ENCODE results near the gene SERPINF2. TPM values are rescaled to one million over a fixed set of nuclear protein-coding genes. Genes with fewer than 3 reads are reported as not detected.

Gene SERPINF2
- polyA plus RNA-seq, 1 experiment: 0.02 TPM

DNA sequence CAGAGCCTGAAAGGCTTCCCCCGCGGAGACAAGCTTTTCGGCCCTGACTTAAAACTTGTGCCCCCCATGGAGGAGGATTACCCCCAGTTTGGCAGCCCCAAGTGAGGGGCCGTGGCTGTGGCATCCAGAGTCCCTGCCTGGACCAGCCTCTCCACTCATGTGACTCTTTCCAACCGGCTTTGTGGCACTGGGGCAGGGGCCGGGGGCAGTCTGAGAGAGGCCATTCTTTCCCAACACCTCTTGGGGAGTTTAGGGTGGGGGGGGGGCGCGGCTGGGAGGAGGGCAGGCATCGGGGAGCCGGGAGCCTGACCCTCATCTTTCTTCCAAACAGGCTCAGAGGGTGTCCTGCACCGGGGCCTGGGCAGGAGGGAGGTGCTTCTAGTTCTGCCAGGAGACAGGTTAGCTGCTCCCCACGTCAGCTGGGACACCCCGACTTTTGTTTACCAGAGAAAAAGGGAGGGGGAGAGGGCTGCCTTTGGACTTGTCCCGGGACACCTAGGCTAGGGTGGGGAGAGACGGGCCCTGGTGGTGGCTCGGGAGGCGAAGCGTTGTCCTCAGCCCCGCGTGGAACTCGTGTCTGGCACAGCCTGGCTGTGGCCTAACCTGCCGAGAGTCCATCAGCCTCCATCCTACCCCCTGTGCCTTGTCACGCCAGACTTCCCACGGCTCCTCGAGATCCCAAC, 11.9 kb downstream of the SERPINF2 start:
- CTCF ChIA-PET: interaction anchor here (1.3 to 1.4 kb wide), 2 partner anchors 29 to 85 kb away, joined by 3 to 5 read pairs; no protein-coding TSS in a partner anchor

DNA sequence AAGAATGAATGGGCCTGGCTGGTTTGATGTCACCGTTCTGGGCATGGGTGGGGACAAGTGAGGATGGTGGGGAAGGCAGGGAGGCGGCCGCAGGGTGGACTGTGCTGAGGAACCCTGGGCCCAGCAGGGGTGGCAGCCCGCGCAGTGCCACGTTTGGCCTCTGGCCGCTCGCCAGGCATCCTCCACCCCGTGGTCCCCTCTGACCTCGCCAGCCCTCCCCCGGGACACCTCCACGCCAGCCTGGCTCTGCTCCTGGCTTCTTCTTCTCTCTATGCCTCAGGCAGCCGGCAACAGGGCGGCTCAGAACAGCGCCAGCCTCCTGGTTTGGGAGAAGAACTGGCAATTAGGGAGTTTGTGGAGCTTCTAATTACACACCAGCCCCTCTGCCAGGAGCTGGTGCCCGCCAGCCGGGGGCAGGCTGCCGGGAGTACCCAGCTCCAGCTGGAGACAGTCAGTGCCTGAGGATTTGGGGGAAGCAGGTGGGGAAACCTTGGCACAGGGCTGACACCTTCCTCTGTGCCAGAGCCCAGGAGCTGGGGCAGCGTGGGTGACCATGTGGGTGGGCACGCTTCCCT, 12.7 kb downstream of the SERPINF2 start:
- TF ChIP-seq, protein P1, sequence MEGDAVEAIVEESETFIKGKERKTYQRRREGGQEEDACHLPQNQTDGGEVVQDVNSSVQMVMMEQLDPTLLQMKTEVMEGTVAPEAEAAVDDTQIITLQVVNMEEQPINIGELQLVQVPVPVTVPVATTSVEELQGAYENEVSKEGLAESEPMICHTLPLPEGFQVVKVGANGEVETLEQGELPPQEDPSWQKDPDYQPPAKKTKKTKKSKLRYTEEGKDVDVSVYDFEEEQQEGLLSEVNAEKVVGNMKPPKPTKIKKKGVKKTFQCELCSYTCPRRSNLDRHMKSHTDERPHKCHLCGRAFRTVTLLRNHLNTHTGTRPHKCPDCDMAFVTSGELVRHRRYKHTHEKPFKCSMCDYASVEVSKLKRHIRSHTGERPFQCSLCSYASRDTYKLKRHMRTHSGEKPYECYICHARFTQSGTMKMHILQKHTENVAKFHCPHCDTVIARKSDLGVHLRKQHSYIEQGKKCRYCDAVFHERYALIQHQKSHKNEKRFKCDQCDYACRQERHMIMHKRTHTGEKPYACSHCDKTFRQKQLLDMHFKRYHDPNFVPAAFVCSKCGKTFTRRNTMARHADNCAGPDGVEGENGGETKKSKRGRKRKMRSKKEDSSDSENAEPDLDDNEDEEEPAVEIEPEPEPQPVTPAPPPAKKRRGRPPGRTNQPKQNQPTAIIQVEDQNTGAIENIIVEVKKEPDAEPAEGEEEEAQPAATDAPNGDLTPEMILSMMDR (IDR thresholded peaks at IDR 0.05; ENCODE audit: insufficient read depth, low read depth, low read length): no peak
- no peak for DNase-seq (ENCODE audit: low read depth)
- POLR2A ChIA-PET: no interaction called here

More for the DNA sequence above, 11.9 kb downstream of the SERPINF2 start:
- Histone ChIP-seq H3K36me3 (ENCODE audit: control insufficient read depth, insufficient read depth, low read length) (no peaks in the 10 kb centered on the region), H3K27me3 (ENCODE audit: control insufficient read depth, insufficient read depth, low read length) (no peaks in the 10 kb centered on the region; the same call in 1 of the 2 replicates), H3K4me3 (ENCODE audit: low read depth, low read length) (no peak overlapping the region)
- TF ChIP-seq, protein P1 (IDR thresholded peaks at IDR 0.05; ENCODE audit: insufficient read depth, low read depth, low read length): no peak
- DNase-seq (ENCODE audit: low read depth): no peak
- POLR2A ChIA-PET: no interaction called here

DNA sequence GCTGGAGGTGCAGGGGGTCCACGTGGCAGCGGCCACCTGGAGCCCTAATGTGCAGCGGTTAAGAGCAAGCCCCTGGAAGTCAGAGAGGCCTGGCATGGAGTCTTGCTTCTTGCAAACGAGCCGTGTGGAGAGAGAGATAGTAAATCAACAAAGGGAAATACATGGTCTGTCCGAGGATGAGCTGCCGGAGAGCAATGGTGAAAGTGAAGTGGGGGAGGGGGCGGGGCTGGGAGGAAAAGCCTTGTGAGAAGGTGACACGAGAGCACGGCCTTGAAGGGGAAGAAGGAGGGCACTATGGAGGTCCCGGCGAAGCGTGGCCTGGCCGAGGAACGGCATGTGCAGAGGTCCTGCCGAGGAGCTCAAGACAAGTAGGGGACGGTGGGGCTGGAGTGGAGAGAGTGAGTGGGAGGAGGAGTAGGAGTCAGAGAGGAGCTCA, 13.2 kb downstream of the SERPINF2 start:
- CTCF ChIA-PET: interaction anchor here (0.7 to 1.0 kb wide), 2 partner anchors 24 to 309 kb away, joined by 3 read pairs; no protein-coding TSS in a partner anchor
- POLR2A ChIA-PET: no interaction called here
- Histone ChIP-seq H3K36me3 (ENCODE audit: control insufficient read depth, insufficient read depth, low read length) (no peaks in the 10 kb centered on the region), H3K4me3 (ENCODE audit: low read depth, low read length) (no peak overlapping the region), H3K27me3 (ENCODE audit: control insufficient read depth, insufficient read depth, low read length) (no peaks in the 10 kb centered on the region; the same call in 1 of the 2 replicates)
- TF ChIP-seq, protein P1 (IDR thresholded peaks at IDR 0.05; ENCODE audit: insufficient read depth, low read depth, low read length): no peak
- DNase-seq (ENCODE audit: low read depth): no peak

More for the DNA sequence above, 12.7 kb downstream of the SERPINF2 start:
- H3K4me3 ChIP-seq (ENCODE audit: low read depth, low read length): no peak overlapping the region
- CTCF ChIA-PET: interaction anchor here (1.0 to 1.3 kb wide), 2 partner anchors 25 to 28 kb away, joined by 3 to 5 read pairs; no protein-coding TSS in a partner anchor
- H3K27me3 ChIP-seq (ENCODE audit: control insufficient read depth, insufficient read depth, low read length): no peaks in the 10 kb centered on the region; the same call in 1 of the 2 replicates
- H3K36me3 ChIP-seq (ENCODE audit: control insufficient read depth, insufficient read depth, low read length): no peaks in the 10 kb centered on the region

DNA sequence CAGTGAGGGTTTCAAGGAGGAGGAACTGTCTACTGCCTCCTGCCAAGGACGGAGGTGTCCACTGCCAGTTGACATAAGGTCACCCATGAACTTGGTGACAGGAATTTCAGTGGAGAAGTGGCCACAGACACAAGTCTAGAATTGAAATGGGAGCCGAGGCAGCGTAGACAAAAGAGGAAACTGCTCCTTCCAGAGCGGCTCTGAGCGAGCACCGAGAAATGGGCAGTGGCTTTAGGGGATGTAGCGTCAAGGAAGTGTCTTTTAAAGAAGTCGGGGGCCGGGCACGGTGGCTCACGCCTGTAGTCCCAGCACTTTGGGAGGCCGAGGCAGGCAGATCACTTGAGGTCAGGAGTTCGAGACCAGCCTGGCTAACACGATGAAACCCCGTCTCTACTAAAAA, 16.1 kb downstream of the SERPINF2 start:
- Histone ChIP-seq H3K27me3 (ENCODE audit: control insufficient read depth, insufficient read depth, low read length) (no peaks in the 10 kb centered on the region), H3K4me3 (ENCODE audit: low read depth, low read length) (no peak overlapping the region), H3K36me3 (ENCODE audit: control insufficient read depth, insufficient read depth, low read length) (no peaks in the 10 kb centered on the region)
- TF ChIP-seq, protein P1 (IDR thresholded peaks at IDR 0.05; ENCODE audit: insufficient read depth, low read depth, low read length): no peak
- POLR2A ChIA-PET: no interaction called here
- CTCF ChIA-PET: no interaction called here
- DNase-seq (ENCODE audit: low read depth): no peak

DNA sequence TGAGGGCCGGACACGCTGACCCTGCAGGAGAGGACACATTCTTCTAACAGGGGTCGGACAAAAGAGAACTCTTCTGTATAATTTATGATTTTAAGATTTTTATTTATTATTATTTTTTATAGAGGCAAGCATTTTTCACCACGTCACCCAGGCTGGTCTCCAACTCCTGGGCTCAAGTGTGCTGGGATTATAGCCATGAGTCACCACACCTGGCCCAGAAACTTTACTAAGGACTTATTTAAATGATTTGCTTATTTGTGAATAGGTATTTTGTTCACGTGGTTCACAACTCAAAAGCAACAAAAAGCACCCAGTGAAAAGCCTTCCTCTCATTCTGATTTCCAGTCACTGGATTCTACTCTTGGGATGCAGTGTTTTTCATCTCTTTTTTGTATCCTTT, 16.9 kb downstream of the SERPINF2 start:
- POLR2A ChIA-PET: no interaction called here
- no peak for DNase-seq (ENCODE audit: low read depth)
- TF ChIP-seq, protein P1 (IDR thresholded peaks at IDR 0.05; ENCODE audit: insufficient read depth, low read depth, low read length): no peak
- Histone ChIP-seq H3K36me3 (ENCODE audit: control insufficient read depth, insufficient read depth, low read length) (no peaks in the 10 kb centered on the region), H3K4me3 (ENCODE audit: low read depth, low read length) (no peak overlapping the region), H3K27me3 (ENCODE audit: control insufficient read depth, insufficient read depth, low read length) (no peaks in the 10 kb centered on the region)
- CTCF ChIA-PET: no interaction called here
